Measurements from ENCODE around the gene U2AF1L4.
"Not testable (repeated sequence)": the region's sequence is repeated elsewhere in the genome, so short reads cannot be mapped to it uniquely, and the experiment has no call there.

The U2AF1L4 gene

GRCh38 chr19:35776102-35776788, 31.0 kb upstream of the U2AF1L4 start:
- DNase-seq = peak; percentile 39
- Histone ChIP-seq H3K27me3 (no peaks in the 10 kb centered on the region), H3K4me1 (peaks cover 6% of the 10 kb centered on the region), H3K36me3 (no peaks in the 10 kb centered on the region), H3K4me3 (ENCODE audit: low read depth, low read length) (peak overlapping the region; percentile 68), H3K9me3 (no peaks in the 10 kb centered on the region)
- TF ChIP-seq CTCF (IDR thresholded peaks at IDR 0.05; ENCODE audit: low read depth, low read length) = no peak

GRCh38 chr19:35775298-35776101, 30.3 kb upstream of the U2AF1L4 start, which contains the start of gene ARHGAP33:
Gene ARHGAP33 (plus strand): TSS chr19:35775564. CDS start chr19:35775659, 95 bp downstream.
- H3K4me3 ChIP-seq (ENCODE audit: low read depth, low read length) = peak within 1 kb of the TSS; percentile 68
- no peak for TF ChIP-seq CTCF (IDR thresholded peaks at IDR 0.05; ENCODE audit: low read depth, low read length)
- peak; percentile 100 for DNase-seq

GRCh38 chr19:35775046-35775297, 29.8 kb upstream of the U2AF1L4 start:
- H3K4me3 ChIP-seq (ENCODE audit: low read depth, low read length) = peak overlapping the region; percentile 48
- peaks cover 6% of the 10 kb centered on the region for H3K4me1 ChIP-seq
- H3K9me3 ChIP-seq = no peaks in the 10 kb centered on the region
- no peaks in the 10 kb centered on the region for H3K36me3 ChIP-seq
- no peak for TF ChIP-seq CTCF (IDR thresholded peaks at IDR 0.05; ENCODE audit: low read depth, low read length)
- no peak for DNase-seq
- H3K27me3 ChIP-seq = no peaks in the 10 kb centered on the region

More at GRCh38 chr19:35775298-35776101, 30.3 kb upstream of the U2AF1L4 start, which contains the start of gene ARHGAP33:
- Histone ChIP-seq H3K27me3 (no peaks in the 10 kb centered on the region), H3K4me1 (peaks cover 6% of the 10 kb centered on the region), H3K9me3 (no peaks in the 10 kb centered on the region), H3K36me3 (no peaks in the 10 kb centered on the region)

GRCh38 chr19:35774274-35775045, 29.2 kb upstream of the U2AF1L4 start:
- peak overlapping the region; percentile 48 for H3K4me3 ChIP-seq (ENCODE audit: low read depth, low read length)
- H3K36me3 ChIP-seq = no peaks in the 10 kb centered on the region
- H3K9me3 ChIP-seq = no peaks in the 10 kb centered on the region
- DNase-seq = no peak
- H3K27me3 ChIP-seq = no peaks in the 10 kb centered on the region
- H3K4me1 ChIP-seq = peaks cover 6% of the 10 kb centered on the region
- TF ChIP-seq CTCF (IDR thresholded peaks at IDR 0.05; ENCODE audit: low read depth, low read length) = no peak

- H3K36me3 ChIP-seq = no peaks in the 10 kb centered on the region
- H3K9me3 ChIP-seq = no peaks in the 10 kb centered on the region
- TF ChIP-seq CTCF (IDR thresholded peaks at IDR 0.05; ENCODE audit: low read depth, low read length) = no peak
- H3K4me1 ChIP-seq = peaks cover 6% of the 10 kb centered on the region
- no peak overlapping the region for H3K4me3 ChIP-seq (ENCODE audit: low read depth, low read length)
- no peaks in the 10 kb centered on the region for H3K27me3 ChIP-seq
- DNase-seq = no peak
These were observed 28.0 kb upstream of the U2AF1L4 start for GRCh38 chr19:35773020-35773806.

GRCh38 chr19:35772362-35772761, 27.1 kb upstream of the U2AF1L4 start:
- H3K36me3 ChIP-seq; H3K9me3 ChIP-seq; H3K4me1 ChIP-seq; H3K27me3 ChIP-seq; H3K4me3 ChIP-seq (ENCODE audit: low read depth, low read length); DNase-seq: not testable (repeated sequence)
